SK-N-MC (cell line): Measurements from ENCODE around the gene HHIP.
"Not testable (repeated sequence)": the region's sequence is repeated elsewhere in the genome, so short reads cannot be mapped to it uniquely, and the experiment has no call there.

Experiments
- DNase-seq: peaks from one replicate; pipeline ENCODE4 v3.0.0-alpha.2; 2011; ENCODE audit warnings: low read depth, low spot score
- H3K27ac ChIP-seq: fragments of 200-600 bp; sonication (generic); 2 replicates; pipeline ENCODE4 v1.5.1; 2016; ENCODE audit warnings: mixed run types
- H3K36me3 ChIP-seq: fragments of 200-600 bp; sonication (generic); 2 replicates; pipeline ENCODE4 v1.6.1; 2017; ENCODE audit warnings: antibody characterized with exemption, low read length, mixed read lengths; ENCODE audit not compliant: insufficient read depth
- H3K4me3 ChIP-seq: fragments of 200-600 bp; sonication (generic); 2 replicates; pipeline ENCODE4 v1.5.1; 2016
- H3K9ac ChIP-seq: fragments of 200-600 bp; sonication (generic); 2 replicates; pipeline ENCODE4 v1.8.0; 2017; ENCODE audit warnings: mixed run types, mixed read lengths; ENCODE audit not compliant: insufficient read length
- H3K9me3 ChIP-seq: fragments of 200-600 bp; sonication (generic); 2 replicates; pipeline ENCODE4 v1.6.1; 2017; ENCODE audit warnings: low read depth, mild to moderate bottlenecking, antibody characterized with exemption, low read length, moderate library complexity, mixed read lengths
- EZH2 ChIP-seq: fragments of 200-600 bp; sonication (generic); IDR thresholded peaks from one replicate; pipeline ENCODE4 v1.6.1; 2017; ENCODE audit warnings: antibody characterized with exemption
- FOXP2 ChIP-seq: optimal IDR thresholded peaks from 2 replicates; pipeline ENCODE3; 2011; ENCODE audit warnings: mild to moderate bottlenecking, moderate library complexity; ENCODE audit not compliant: insufficient read depth; ENCODE audit errors: extremely low read length, control extremely low read depth
- POLR2AphosphoS5 ChIP-seq: IDR thresholded peaks from 2 replicates; pipeline ENCODE4 v1.6.1; 2012; ENCODE audit warnings: mild to moderate bottlenecking, low read depth, low read length, borderline replicate concordance

The HHIP gene

DNA sequence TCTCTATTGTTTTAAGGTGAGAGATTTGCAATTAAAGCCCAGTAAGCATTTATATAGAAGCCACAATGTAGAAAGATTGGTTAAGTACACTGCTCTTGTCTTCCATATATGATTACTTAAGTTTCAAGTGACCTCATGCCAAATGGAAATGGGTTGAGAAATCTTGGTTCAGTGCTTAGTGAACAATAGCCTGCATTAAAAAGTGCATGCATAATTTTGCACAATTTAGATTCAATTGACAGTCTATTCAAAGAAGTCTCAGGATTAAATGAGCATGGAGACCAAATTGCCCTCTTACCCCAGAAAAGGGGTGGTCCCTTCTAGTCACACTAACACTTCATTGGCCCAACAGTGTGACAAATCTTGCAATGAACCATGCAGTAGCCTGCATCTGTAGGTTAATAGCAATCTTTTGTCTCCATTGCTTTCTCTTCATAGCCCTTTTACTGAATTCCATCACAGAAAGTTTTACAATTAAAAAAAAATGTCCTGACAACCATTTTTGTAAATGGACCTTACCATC lies 93.6 kb downstream of the HHIP start:
- Histone ChIP-seq H3K36me3 (no peaks in the 10 kb centered on the region), H3K9ac (no peak overlapping the region), H3K9me3 (no peaks in the 10 kb centered on the region), H3K4me3 (no peak overlapping the region), H3K27ac (no peak overlapping the region)
- no peak for DNase-seq
- TF ChIP-seq EZH2 (no peak), POLR2AphosphoS5 (no peak), FOXP2 (no peak)

DNA sequence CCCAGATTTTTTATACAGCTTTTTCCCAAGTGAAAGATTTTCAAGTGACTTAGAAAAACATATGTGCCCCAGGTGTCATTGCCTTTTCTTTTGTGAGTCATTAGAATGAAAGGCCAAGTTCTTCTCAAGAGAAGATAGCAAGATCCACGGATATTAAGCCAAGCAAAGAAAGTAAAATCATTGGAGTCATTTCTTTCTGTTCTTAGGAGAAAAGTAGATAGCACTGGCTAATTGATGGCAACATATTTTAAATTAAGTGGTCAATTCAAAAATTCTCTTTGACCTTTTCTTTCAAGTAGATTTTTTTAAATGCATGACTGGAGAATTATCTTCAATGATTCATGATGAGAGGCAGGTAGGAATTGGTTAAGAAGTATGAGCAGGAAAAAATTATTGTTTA lies 94.4 kb downstream of the HHIP start:
- no peaks in the 10 kb centered on the region for H3K9me3 ChIP-seq
- TF ChIP-seq POLR2AphosphoS5 (no peak), FOXP2 (no peak), EZH2 (no peak)
- H3K4me3 ChIP-seq: no peak overlapping the region

DNA sequence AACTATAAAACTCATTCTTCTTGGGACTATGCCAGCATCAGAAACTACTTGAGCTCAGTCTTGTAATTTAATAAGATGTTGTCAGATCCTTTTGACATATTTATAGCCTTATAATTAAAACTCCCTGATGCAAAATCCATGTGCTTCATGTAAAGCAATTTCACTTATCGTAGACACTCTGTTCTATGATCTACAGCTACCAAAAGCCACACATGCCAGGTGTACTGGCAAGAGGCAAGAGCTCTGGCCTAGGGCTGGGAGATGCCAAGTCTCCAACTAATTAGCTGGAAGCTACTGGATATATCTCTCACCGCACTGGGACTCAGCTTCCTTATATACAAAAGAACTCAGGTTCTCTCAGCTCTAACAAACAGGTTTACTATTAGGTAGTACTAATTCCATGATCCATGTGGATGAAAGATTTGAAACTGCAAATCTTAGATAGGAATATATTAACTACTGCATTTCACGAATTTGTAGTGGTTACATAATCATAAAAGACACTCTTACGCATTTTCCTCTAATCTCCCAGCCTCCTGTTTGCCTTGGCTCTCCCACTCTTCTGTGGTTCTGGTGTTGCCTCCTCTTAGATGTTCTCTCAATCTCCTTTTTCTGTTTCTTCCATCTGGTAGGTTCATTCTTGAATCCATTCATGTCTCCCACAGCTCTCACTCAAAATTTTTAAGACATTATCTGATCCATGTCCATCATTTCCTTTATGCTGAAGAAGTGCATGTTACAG lies 103.0 kb downstream of the HHIP start:
- DNase-seq: no peak
- no peak overlapping the region for H3K9ac ChIP-seq
- no peak overlapping the region for H3K27ac ChIP-seq
- no peak for TF ChIP-seq FOXP2
- no peak for TF ChIP-seq POLR2AphosphoS5
- TF ChIP-seq EZH2: no peak
- H3K4me3 ChIP-seq: no peak overlapping the region
- H3K9me3 ChIP-seq: no peaks in the 10 kb centered on the region
- no peaks in the 10 kb centered on the region for H3K36me3 ChIP-seq

More for the DNA sequence above, 94.4 kb downstream of the HHIP start:
- Histone ChIP-seq H3K36me3 (no peaks in the 10 kb centered on the region), H3K9ac (no peak overlapping the region), H3K27ac (no peak overlapping the region)
- no peak for DNase-seq

DNA sequence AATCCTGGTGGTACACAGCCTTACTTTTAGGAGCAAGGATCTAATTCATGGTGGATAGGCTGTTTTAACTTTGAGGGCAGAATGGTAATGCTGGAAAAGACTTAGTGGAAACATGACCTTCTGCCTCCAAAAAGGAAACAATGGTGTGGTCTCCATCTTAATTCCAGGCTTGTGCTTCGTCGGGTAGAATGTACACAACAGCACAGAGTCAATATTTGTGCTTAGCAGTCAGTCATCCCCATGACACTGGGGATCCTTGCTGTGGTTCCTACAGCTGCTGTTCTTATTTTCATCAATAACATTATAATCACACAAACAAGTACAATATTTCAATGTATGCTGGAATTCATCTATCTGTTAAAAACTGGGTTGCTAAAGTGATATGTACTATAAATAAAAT lies 104.4 kb downstream of the HHIP start:
- no peak overlapping the region for H3K4me3 ChIP-seq
- no peak overlapping the region for H3K9ac ChIP-seq
- H3K9me3 ChIP-seq: no peaks in the 10 kb centered on the region
- H3K27ac ChIP-seq: no peak overlapping the region
- DNase-seq: no peak
- TF ChIP-seq EZH2 (no peak), FOXP2 (no peak), POLR2AphosphoS5 (no peak)
- H3K36me3 ChIP-seq: no peaks in the 10 kb centered on the region

DNA sequence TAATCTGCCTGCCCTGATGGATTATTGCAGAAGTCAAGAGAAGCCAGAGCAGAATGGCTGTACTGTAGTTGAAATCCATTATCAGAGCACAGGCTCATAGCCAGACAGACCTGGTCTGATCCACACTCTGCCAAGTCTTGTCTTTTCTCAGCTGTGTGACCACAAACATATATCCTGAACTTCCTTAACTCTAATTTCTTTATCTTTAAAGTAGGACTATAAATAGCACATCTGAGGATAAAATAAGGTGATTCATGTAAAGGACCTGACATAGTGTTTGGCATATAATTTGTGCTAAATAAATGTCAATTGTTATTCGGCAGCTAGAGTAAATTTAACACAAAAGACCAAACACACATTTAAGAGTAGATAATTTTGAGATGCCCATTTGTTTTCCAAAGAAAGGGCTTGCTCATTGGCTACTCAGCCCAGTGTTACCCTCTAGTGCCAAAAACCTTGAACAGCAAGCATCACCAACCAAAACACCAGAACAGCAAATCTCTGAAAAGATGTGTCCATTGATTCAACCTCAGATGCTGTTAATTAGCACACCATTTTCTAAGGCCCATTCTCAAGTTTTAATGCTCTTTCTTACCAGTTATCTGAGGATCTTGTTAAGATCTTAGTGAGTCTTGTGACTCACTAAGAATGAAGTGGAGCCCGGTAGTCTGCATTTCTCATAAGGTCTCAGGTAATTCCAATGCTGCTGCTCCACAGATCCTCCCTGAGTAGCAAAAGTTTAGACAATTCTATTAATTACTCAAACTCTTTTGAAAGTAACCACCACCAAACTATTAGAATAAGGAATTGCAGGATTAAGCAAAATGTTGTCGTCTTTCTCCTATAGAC lies 108.8 kb downstream of the HHIP start:
- H3K27ac ChIP-seq: no peak overlapping the region
- no peaks in the 10 kb centered on the region for H3K9me3 ChIP-seq
- TF ChIP-seq FOXP2: no peak
- TF ChIP-seq POLR2AphosphoS5: no peak
- TF ChIP-seq EZH2: no peak
- no peak overlapping the region for H3K9ac ChIP-seq
- DNase-seq: no peak
- no peak overlapping the region for H3K4me3 ChIP-seq
- H3K36me3 ChIP-seq: no peaks in the 10 kb centered on the region

DNA sequence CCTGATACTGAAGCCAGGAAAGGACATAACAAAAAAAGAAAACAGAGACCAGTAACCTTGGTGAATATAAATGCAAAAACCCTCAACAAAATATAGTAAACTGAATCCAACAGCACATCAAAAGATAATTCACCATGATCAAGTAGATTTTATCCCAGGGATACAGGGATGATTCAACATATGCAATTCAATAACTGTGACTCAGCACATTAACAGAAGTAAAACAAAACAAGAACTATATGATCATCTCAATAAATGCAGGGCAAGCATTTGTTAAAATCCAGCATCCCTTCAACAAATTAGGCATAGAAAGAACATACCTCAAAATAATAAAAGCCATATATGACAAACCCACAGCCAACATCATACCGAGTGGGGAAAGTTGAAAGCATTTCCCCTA lies 112.0 kb downstream of the HHIP start:
- Histone ChIP-seq H3K36me3 (no peaks in the 10 kb centered on the region), H3K9ac (no peak overlapping the region), H3K27ac (no peak overlapping the region), H3K9me3 (no peaks in the 10 kb centered on the region), H3K4me3 (no peak overlapping the region)
- TF ChIP-seq FOXP2 (no peak), POLR2AphosphoS5 (no peak), EZH2 (no peak)
- DNase-seq: no peak

DNA sequence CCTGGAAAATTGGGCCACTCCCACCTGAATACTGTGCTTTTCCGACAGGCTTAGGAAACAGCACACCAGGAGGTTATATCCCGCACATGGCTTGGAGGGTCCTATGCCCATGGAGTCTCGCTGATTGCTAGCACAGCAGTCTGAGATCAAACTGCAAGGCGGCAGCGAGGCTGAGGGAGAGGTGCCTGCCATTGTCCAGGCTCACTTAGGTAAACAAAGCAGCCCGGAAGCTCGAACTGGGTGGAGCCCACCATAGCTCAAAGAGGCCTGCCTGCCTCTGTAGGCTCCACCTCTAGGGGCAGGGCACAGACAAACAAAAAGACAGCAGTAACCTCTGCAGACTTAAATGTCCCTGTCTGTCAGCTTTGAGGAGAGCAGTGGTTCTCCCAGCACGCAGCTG lies 122.9 kb downstream of the HHIP start:
- H3K9me3 ChIP-seq, H3K4me3 ChIP-seq, H3K36me3 ChIP-seq: not testable (repeated sequence)

DNA sequence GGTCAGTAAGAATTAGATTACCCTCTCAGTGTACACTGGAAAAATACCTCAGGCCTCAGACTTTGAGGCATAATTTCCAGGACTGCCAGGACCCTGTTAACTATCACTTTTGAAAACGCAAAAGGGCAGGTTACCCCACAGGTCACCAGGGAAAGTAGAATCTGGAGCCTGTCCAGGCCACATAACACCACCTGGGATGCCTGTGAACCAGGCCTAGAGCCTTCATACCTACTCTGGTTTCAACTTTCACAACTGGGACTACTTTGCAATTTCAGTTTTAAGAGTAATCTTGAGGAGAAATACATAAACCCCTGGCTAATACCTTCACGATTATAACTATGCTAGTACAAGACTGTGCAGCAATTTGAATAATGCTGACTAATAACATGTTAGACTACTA lies 132.4 kb downstream of the HHIP start:
- no peaks in the 10 kb centered on the region for H3K36me3 ChIP-seq
- no peak for DNase-seq
- H3K9me3 ChIP-seq: no peaks in the 10 kb centered on the region
- H3K27ac ChIP-seq: no peak overlapping the region
- H3K9ac ChIP-seq: no peak overlapping the region
- H3K4me3 ChIP-seq: no peak overlapping the region
- TF ChIP-seq POLR2AphosphoS5 (no peak), FOXP2 (no peak)

More for the DNA sequence above, 122.9 kb downstream of the HHIP start:
- not testable (repeated sequence) for H3K27ac ChIP-seq, DNase-seq, H3K9ac ChIP-seq
